ENCODE measurements around the gene LKAAEAR1.

Gene LKAAEAR1

GRCh38 chr20:64081624-64081964 lies 2.6 kb downstream of the LKAAEAR1 start:
- Histone ChIP-seq H3K4me1 (peaks cover 25% of the 10 kb centered on the region), H3K79me2 (no peaks in the 10 kb centered on the region), H3K36me3 (ENCODE audit: control insufficient read depth, insufficient read depth, low read length) (no peaks in the 10 kb centered on the region), H2AFZ (no peak overlapping the region), H3K4me2 (ENCODE audit: low read length) (no peak overlapping the region), H3K27ac (no peak overlapping the region), H3K9ac (no peak overlapping the region), H3K9me3 (ENCODE audit: control insufficient read depth, low read length) (no peaks in the 10 kb centered on the region), H3K27me3 (ENCODE audit: control insufficient read depth, insufficient read depth, low read length) (no peaks in the 10 kb centered on the region), H3K4me3 (ENCODE audit: low read depth, low read length) (no peak overlapping the region)
- no peak for TF ChIP-seq CTCF (IDR thresholded peaks at IDR 0.05)

- no peaks in the 10 kb centered on the region for H3K27me3 ChIP-seq (ENCODE audit: control insufficient read depth, insufficient read depth, low read length)
- no peak for TF ChIP-seq CTCF (IDR thresholded peaks at IDR 0.05)
- H3K27ac ChIP-seq = peak overlapping the region; percentile 17
Observed at GRCh38 chr20:64080813-64081623, 3.2 kb downstream of the LKAAEAR1 start.

GRCh38 chr20:64080013-64080812 lies 4.0 kb downstream of the LKAAEAR1 start, which contains the start of gene OPRL1:
Gene OPRL1, plus strand, starts transcription at chr20:64080082. Its CDS starts 12,639 bp downstream, at chr20:64092721.
- no peak for TF ChIP-seq CTCF (IDR thresholded peaks at IDR 0.05)
- peak within 1 kb of the TSS; percentile 67 for H3K9ac ChIP-seq

More at GRCh38 chr20:64080813-64081623, 3.2 kb downstream of the LKAAEAR1 start:
- H3K4me3 ChIP-seq (ENCODE audit: low read depth, low read length) = no peak overlapping the region
- no peak overlapping the region for H2AFZ ChIP-seq
- H3K4me2 ChIP-seq (ENCODE audit: low read length) = no peak overlapping the region
- H3K79me2 ChIP-seq = no peaks in the 10 kb centered on the region
- H3K4me1 ChIP-seq = peaks cover 25% of the 10 kb centered on the region
- H3K9ac ChIP-seq = no peak overlapping the region
- no peaks in the 10 kb centered on the region for H3K9me3 ChIP-seq (ENCODE audit: control insufficient read depth, low read length)
- H3K36me3 ChIP-seq (ENCODE audit: control insufficient read depth, insufficient read depth, low read length) = no peaks in the 10 kb centered on the region

GRCh38 chr20:64079273-64080012 lies 4.8 kb downstream of the LKAAEAR1 start, which contains the start of gene RGS19:
Gene RGS19, minus strand, starts transcription at chr20:64079518. Its CDS starts 2,632 bp downstream, at chr20:64076886.
- H3K4me3 ChIP-seq (ENCODE audit: low read depth, low read length) = peak within 1 kb of the TSS; percentile 73
- no peaks in the 10 kb centered on the region for H3K79me2 ChIP-seq
- H3K27me3 ChIP-seq (ENCODE audit: control insufficient read depth, insufficient read depth, low read length) = no peaks in the 10 kb centered on the region
- H3K36me3 ChIP-seq (ENCODE audit: control insufficient read depth, insufficient read depth, low read length) = no peaks in the 10 kb centered on the region
- H3K4me1 ChIP-seq = peaks cover 24% of the 10 kb centered on the region
- peak within 1 kb of the TSS; percentile 67 for H3K9ac ChIP-seq
- peak within 1 kb of the TSS; percentile 96 for H3K4me2 ChIP-seq (ENCODE audit: low read length)
- TF ChIP-seq CTCF (IDR thresholded peaks at IDR 0.05) = no peak
- H3K9me3 ChIP-seq (ENCODE audit: control insufficient read depth, low read length) = no peaks in the 10 kb centered on the region
- peak within 1 kb of the TSS; percentile 86 for H2AFZ ChIP-seq
- H3K27ac ChIP-seq = peak within 1 kb of the TSS; percentile 33

More at GRCh38 chr20:64080013-64080812, 4.0 kb downstream of the LKAAEAR1 start, which contains the start of gene OPRL1:
- H3K27ac ChIP-seq = peak within 1 kb of the TSS; percentile 33
- H3K27me3 ChIP-seq (ENCODE audit: control insufficient read depth, insufficient read depth, low read length) = no peaks in the 10 kb centered on the region
- H3K4me1 ChIP-seq = peaks cover 25% of the 10 kb centered on the region
- no peaks in the 10 kb centered on the region for H3K9me3 ChIP-seq (ENCODE audit: control insufficient read depth, low read length)
- no peaks in the 10 kb centered on the region for H3K36me3 ChIP-seq (ENCODE audit: control insufficient read depth, insufficient read depth, low read length)
- H3K4me2 ChIP-seq (ENCODE audit: low read length) = peak within 1 kb of the TSS; percentile 96
- H3K79me2 ChIP-seq = no peaks in the 10 kb centered on the region
- peak within 1 kb of the TSS; percentile 73 for H3K4me3 ChIP-seq (ENCODE audit: low read depth, low read length)
- peak within 1 kb of the TSS; percentile 86 for H2AFZ ChIP-seq
